Measurements from ENCODE around the gene SRBD1.

SRBD1 gene

DNA sequence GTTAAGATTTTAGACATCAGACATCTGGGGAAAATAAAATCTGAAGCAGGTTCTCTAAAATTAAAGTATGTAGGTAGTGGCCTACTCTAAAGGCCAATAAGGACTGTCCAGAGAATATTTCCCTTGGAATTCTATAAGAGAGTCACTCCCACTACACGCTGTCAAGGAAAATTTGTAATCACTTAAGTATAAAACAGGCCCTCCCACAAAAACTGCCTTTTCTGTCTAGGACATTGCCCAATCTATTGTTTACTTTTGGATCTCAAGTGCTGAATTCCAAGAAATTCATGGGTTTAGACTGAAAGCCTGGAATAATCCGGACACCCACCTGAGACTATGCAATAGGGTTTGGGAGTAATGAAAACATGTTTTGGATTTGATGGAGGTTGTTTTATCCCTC, 1.7 kb upstream of the SRBD1 start:
- H3K36me3 ChIP-seq (ENCODE audit: control insufficient read depth, insufficient read depth, low read length), result no peaks in the 10 kb centered on the region
- 100% methylated on average over 1 of the region's 2 CpGs for WGBS, 2 experiments (ENCODE audit: insufficient coverage in 2 of 2)
- H3K4me1 ChIP-seq (ENCODE audit: control insufficient read depth, insufficient read depth, low read length, poor library complexity, severe bottlenecking), result peaks cover 12% of the 10 kb centered on the region
- H3K9me3 ChIP-seq (ENCODE audit: control insufficient read depth, low read length), result no peaks in the 10 kb centered on the region
- no peak overlapping the region for H3K27ac ChIP-seq (ENCODE audit: low read depth, low read length, severe bottlenecking)
- no peak overlapping the region for H3K4me3 ChIP-seq (ENCODE audit: extremely low read depth, insufficient read depth, low read length, poor library complexity, severe bottlenecking)

DNA sequence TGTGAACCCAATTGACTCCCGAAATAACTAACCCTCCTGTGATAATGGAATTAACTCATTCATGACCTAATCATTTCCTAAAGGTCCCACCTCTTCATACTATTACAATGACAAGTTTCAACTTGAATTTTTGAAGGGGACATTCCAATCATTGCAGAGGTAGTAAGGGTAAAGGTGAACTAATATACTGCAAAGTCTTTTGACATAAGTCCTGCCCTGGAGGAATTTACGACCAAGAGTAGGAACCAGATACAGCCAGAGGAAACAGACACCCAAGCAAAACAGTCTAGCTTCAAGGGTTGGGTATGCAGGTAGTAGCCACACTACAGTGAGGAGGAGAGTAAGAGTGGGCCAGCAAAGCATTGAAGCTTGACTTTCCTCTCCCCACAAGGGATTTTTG, 1.2 kb upstream of the SRBD1 start:
- Histone ChIP-seq H3K4me1 (ENCODE audit: control insufficient read depth, insufficient read depth, low read length, poor library complexity, severe bottlenecking) (peaks cover 12% of the 10 kb centered on the region), H3K4me3 (ENCODE audit: extremely low read depth, insufficient read depth, low read length, poor library complexity, severe bottlenecking) (no peak overlapping the region), H3K9me3 (ENCODE audit: control insufficient read depth, low read length) (no peaks in the 10 kb centered on the region), H3K36me3 (ENCODE audit: control insufficient read depth, insufficient read depth, low read length) (no peaks in the 10 kb centered on the region), H3K27ac (ENCODE audit: low read depth, low read length, severe bottlenecking) (no peak overlapping the region)
- 75% methylated on average over 1 of the region's 2 CpGs; no CpG with 5 or more reads in 1 of the 2 experiments for WGBS, 2 experiments (ENCODE audit: insufficient coverage in 2 of 2)

- WGBS, 2 experiments (ENCODE audit: insufficient coverage in 2 of 2), result 1 to 2% methylated on average over 16 to 20 of the region's 23 CpGs
- no peaks in the 10 kb centered on the region for H3K36me3 ChIP-seq (ENCODE audit: control insufficient read depth, insufficient read depth, low read length)
- peak overlapping the region; percentile 83 for H3K4me3 ChIP-seq (ENCODE audit: extremely low read depth, insufficient read depth, low read length, poor library complexity, severe bottlenecking)
- H3K9me3 ChIP-seq (ENCODE audit: control insufficient read depth, low read length), result no peaks in the 10 kb centered on the region
- peaks cover 12% of the 10 kb centered on the region for H3K4me1 ChIP-seq (ENCODE audit: control insufficient read depth, insufficient read depth, low read length, poor library complexity, severe bottlenecking)
- H3K27ac ChIP-seq (ENCODE audit: low read depth, low read length, severe bottlenecking), result peak overlapping the region; percentile 90
These were observed 617 bp downstream of the SRBD1 start for GRCh38 chr2:45610281-45611019.

GRCh38 chr2:45607701-45608100, 3.4 kb downstream of the SRBD1 start:
- Histone ChIP-seq H3K36me3 (ENCODE audit: control insufficient read depth, insufficient read depth, low read length) (peaks cover 17% of the 10 kb centered on the region), H3K4me1 (ENCODE audit: control insufficient read depth, insufficient read depth, low read length, poor library complexity, severe bottlenecking) (peaks cover 12% of the 10 kb centered on the region), H3K4me3 (ENCODE audit: extremely low read depth, insufficient read depth, low read length, poor library complexity, severe bottlenecking) (no peak overlapping the region), H3K27ac (ENCODE audit: low read depth, low read length, severe bottlenecking) (no peak overlapping the region), H3K9me3 (ENCODE audit: control insufficient read depth, low read length) (no peaks in the 10 kb centered on the region)
- WGBS, 2 experiments (ENCODE audit: insufficient coverage in 2 of 2), result no CpG with 5 or more reads among the region's 1 CpG

DNA sequence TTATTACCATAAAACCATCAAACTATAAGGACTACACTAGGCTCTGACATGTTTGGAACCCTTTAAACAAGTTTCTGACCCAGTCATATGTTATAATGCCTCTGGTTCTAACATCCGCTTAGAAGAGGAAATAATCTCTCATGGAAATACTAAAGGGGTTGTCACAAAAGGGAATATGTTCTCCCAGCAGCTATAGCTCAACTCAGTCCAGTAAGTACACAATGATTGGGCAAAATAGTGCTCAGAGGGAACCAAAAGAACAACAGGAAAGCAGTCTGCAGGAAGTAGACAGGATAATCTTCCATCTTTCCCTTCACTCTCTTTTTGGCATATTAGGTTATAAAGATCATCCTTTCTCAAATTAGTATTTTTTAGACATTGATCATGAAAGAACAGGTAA, 4.3 kb downstream of the SRBD1 start:
- 89% methylated on average over 1 of the region's 1 CpG; no CpG with 5 or more reads in 1 of the 2 experiments for WGBS, 2 experiments (ENCODE audit: insufficient coverage in 2 of 2)
- no peak overlapping the region for H3K27ac ChIP-seq (ENCODE audit: low read depth, low read length, severe bottlenecking)
- H3K4me1 ChIP-seq (ENCODE audit: control insufficient read depth, insufficient read depth, low read length, poor library complexity, severe bottlenecking), result peaks cover 10% of the 10 kb centered on the region
- no peak overlapping the region for H3K4me3 ChIP-seq (ENCODE audit: extremely low read depth, insufficient read depth, low read length, poor library complexity, severe bottlenecking)
- H3K36me3 ChIP-seq (ENCODE audit: control insufficient read depth, insufficient read depth, low read length), result peaks cover 24% of the 10 kb centered on the region
- H3K9me3 ChIP-seq (ENCODE audit: control insufficient read depth, low read length), result no peaks in the 10 kb centered on the region

DNA sequence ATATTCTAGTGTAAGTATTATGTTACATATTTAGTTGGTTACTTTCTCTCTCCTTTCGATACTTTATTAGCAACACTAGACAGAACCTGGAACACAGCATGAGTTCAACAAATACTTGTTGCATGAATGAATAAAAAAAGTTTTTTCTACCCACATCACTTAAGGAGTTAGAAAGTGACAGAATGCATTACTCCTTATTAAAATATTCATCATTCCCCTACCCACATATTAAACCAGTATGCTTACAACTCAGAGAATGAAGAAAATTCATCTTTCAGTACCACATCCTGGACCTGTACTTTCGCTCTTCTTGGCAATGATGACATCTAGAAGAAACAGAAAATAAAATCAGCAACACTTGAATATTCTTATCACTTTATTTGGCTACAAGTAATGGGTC, 6.0 kb downstream of the SRBD1 start:
- 80 to 100% methylated on average over 1 of the region's 2 CpGs for WGBS, 2 experiments (ENCODE audit: insufficient coverage in 2 of 2)
- peaks cover 41% of the 10 kb centered on the region for H3K36me3 ChIP-seq (ENCODE audit: control insufficient read depth, insufficient read depth, low read length)
- peaks cover 5% of the 10 kb centered on the region for H3K4me1 ChIP-seq (ENCODE audit: control insufficient read depth, insufficient read depth, low read length, poor library complexity, severe bottlenecking)
- H3K9me3 ChIP-seq (ENCODE audit: control insufficient read depth, low read length), result no peaks in the 10 kb centered on the region
- H3K4me3 ChIP-seq (ENCODE audit: extremely low read depth, insufficient read depth, low read length, poor library complexity, severe bottlenecking), result no peak overlapping the region
- H3K27ac ChIP-seq (ENCODE audit: low read depth, low read length, severe bottlenecking), result no peak overlapping the region

DNA sequence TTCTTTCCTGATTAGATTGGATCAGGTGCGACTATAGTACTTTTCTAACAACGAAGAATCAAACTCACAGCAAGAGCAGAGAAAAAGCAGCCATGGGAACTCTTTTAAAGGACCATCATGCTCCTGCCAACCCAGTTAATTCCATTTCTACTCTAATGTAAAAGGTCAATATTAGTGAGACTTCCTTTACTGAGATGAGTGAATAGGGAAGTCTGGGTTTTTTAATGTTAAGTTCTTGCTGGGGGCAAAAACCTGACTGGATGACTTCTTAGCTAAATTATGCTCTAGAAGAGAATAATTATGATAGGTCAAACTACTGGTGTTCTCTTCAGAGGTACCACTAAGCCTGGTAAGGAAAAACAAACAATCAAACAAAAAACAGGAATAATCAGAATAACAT, 8.4 kb downstream of the SRBD1 start:
- Histone ChIP-seq H3K4me1 (ENCODE audit: control insufficient read depth, insufficient read depth, low read length, poor library complexity, severe bottlenecking) (no peaks in the 10 kb centered on the region), H3K36me3 (ENCODE audit: control insufficient read depth, insufficient read depth, low read length) (peaks cover 60% of the 10 kb centered on the region), H3K27ac (ENCODE audit: low read depth, low read length, severe bottlenecking) (no peak overlapping the region), H3K4me3 (ENCODE audit: extremely low read depth, insufficient read depth, low read length, poor library complexity, severe bottlenecking) (no peak overlapping the region), H3K9me3 (ENCODE audit: control insufficient read depth, low read length) (no peaks in the 10 kb centered on the region)
- WGBS, 2 experiments (ENCODE audit: insufficient coverage in 2 of 2), result 100% methylated on average over 2 of the region's 2 CpGs; no CpG with 5 or more reads in 1 of the 2 experiments

- WGBS, 2 experiments (ENCODE audit: insufficient coverage in 2 of 2), result 90 to 100% methylated on average over 3 of the region's 4 CpGs
- no peaks in the 10 kb centered on the region for H3K9me3 ChIP-seq (ENCODE audit: control insufficient read depth, low read length)
- H3K36me3 ChIP-seq (ENCODE audit: control insufficient read depth, insufficient read depth, low read length), result peaks cover 59% of the 10 kb centered on the region
- no peaks in the 10 kb centered on the region for H3K4me1 ChIP-seq (ENCODE audit: control insufficient read depth, insufficient read depth, low read length, poor library complexity, severe bottlenecking)
- H3K4me3 ChIP-seq (ENCODE audit: extremely low read depth, insufficient read depth, low read length, poor library complexity, severe bottlenecking), result no peak overlapping the region
- no peak overlapping the region for H3K27ac ChIP-seq (ENCODE audit: low read depth, low read length, severe bottlenecking)
These were observed 12.5 kb downstream of the SRBD1 start for GRCh38 chr2:45598545-45598944.

- Histone ChIP-seq H3K27ac (ENCODE audit: low read depth, low read length, severe bottlenecking) (no peak overlapping the region), H3K4me3 (ENCODE audit: extremely low read depth, insufficient read depth, low read length, poor library complexity, severe bottlenecking) (no peak overlapping the region), H3K36me3 (ENCODE audit: control insufficient read depth, insufficient read depth, low read length) (peaks cover 59% of the 10 kb centered on the region), H3K9me3 (ENCODE audit: control insufficient read depth, low read length) (no peaks in the 10 kb centered on the region), H3K4me1 (ENCODE audit: control insufficient read depth, insufficient read depth, low read length, poor library complexity, severe bottlenecking) (no peaks in the 10 kb centered on the region)
- WGBS, 2 experiments (ENCODE audit: insufficient coverage in 2 of 2), result 90 to 92% methylated on average over 1 of the region's 1 CpG
These were observed 14.3 kb downstream of the SRBD1 start for GRCh38 chr2:45596761-45597160.

DNA sequence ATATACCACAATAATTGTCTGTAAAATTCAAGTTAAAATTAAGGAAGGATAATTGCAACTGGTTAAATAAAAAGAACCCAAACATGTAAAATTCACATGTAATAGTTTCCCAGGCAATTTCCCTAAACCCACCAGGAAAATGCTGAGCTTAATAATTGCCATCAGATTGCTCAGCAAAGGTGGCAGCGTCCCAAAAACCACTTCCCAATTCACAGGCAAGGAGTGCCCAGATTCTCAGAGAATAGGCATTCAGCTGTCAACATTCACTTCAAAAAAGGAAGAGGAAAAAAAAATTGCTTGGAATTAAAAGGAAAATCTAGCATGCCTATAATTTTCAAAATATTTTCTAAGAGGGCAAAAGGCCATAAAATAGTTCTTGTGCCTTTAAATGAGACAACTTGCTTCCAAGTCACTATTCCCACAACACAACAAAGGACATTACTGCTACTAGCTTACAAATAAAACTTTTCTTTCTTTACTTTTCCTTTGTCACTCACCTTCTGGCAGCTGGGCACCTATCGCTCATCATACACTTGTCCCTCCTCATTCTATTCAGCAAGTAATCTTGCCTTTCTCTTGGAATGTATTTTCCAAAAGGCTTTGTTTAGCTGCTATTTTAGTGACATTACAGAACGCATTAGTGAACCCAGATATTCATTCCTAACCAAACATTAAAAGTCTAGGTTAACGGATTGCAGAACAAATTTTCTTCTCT, 15.2 kb downstream of the SRBD1 start:
- WGBS, 2 experiments (ENCODE audit: insufficient coverage in 2 of 2), result 96 to 100% methylated on average over 1 to 3 of the region's 4 CpGs
- no peak overlapping the region for H3K4me3 ChIP-seq (ENCODE audit: extremely low read depth, insufficient read depth, low read length, poor library complexity, severe bottlenecking)
- no peak overlapping the region for H3K27ac ChIP-seq (ENCODE audit: low read depth, low read length, severe bottlenecking)
- no peaks in the 10 kb centered on the region for H3K9me3 ChIP-seq (ENCODE audit: control insufficient read depth, low read length)
- no peaks in the 10 kb centered on the region for H3K4me1 ChIP-seq (ENCODE audit: control insufficient read depth, insufficient read depth, low read length, poor library complexity, severe bottlenecking)
- peaks cover 59% of the 10 kb centered on the region for H3K36me3 ChIP-seq (ENCODE audit: control insufficient read depth, insufficient read depth, low read length)

DNA sequence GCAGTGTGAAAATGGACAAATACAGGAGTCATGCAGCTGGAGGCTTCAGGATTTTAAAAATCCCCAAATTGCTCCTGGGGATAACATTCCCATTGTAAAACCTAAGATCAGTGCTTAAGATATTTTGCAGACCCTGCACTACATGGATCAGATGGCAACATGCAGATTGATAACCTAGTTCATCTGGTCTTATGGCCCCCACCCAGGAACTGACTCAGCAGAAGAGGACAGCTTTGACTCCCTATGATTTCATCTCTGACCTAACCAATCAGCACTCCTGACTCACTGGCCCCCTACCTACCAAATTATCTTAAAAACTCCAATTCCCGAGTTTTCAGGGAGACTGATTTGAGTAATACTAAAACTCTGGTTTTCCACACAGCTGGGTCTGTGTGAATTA, 20.0 kb downstream of the SRBD1 start:
- Histone ChIP-seq H3K36me3 (ENCODE audit: control insufficient read depth, insufficient read depth, low read length) (peaks cover 32% of the 10 kb centered on the region), H3K4me3 (ENCODE audit: extremely low read depth, insufficient read depth, low read length, poor library complexity, severe bottlenecking) (no peak overlapping the region), H3K9me3 (ENCODE audit: control insufficient read depth, low read length) (no peaks in the 10 kb centered on the region), H3K27ac (ENCODE audit: low read depth, low read length, severe bottlenecking) (no peak overlapping the region), H3K4me1 (ENCODE audit: control insufficient read depth, insufficient read depth, low read length, poor library complexity, severe bottlenecking) (no peaks in the 10 kb centered on the region)
- WGBS, 2 experiments (ENCODE audit: insufficient coverage in 2 of 2), result 100% methylated on average over 1 of the region's 1 CpG
